Parathyroid adenoma (tissue), 2 donors: ENCODE data around the gene PPME1.

Experiments used
- H2AFZ ChIP-seq: fragments of 300-600 bp; sonication (generic); one replicate; pipeline ENCODE4 v1.7.0; 2017; ENCODE audit warnings: antibody characterized with exemption, mild to moderate bottlenecking
- H3K27ac ChIP-seq: fragments of 300-600 bp; sonication (generic); one replicate; pipeline ENCODE4 v1.7.0; 2017
- H3K27me3 ChIP-seq: fragments of 300-600 bp; sonication (generic); one replicate; pipeline ENCODE4 v1.7.0; 2017; ENCODE audit warnings: low read length; ENCODE audit not compliant: control insufficient read depth, insufficient read depth
- H3K36me3 ChIP-seq: fragments of 300-600 bp; sonication (generic); one replicate; pipeline ENCODE4 v1.7.0; 2017; ENCODE audit warnings: low read length; ENCODE audit not compliant: control insufficient read depth, insufficient read depth
- H3K4me1 ChIP-seq: fragments of 300-600 bp; sonication (generic); one replicate; pipeline ENCODE4 v1.7.0; 2017; ENCODE audit warnings: control low read depth
- H3K4me2 ChIP-seq: fragments of 300-600 bp; sonication (generic); one replicate; pipeline ENCODE4 v1.7.0; 2017; ENCODE audit warnings: low read length
- H3K4me3 ChIP-seq: fragments of 300-600 bp; sonication (generic); one replicate; pipeline ENCODE4 v1.7.0; 2017; ENCODE audit warnings: low read depth, low read length
- H3K79me2 ChIP-seq: fragments of 300-600 bp; sonication (generic); one replicate; pipeline ENCODE4 v1.7.0; 2017; ENCODE audit warnings: control low read depth
- H3K9ac ChIP-seq: fragments of 300-600 bp; sonication (generic); one replicate; pipeline ENCODE4 v1.7.0; 2017; ENCODE audit warnings: mild to moderate bottlenecking
- H3K9me3 ChIP-seq: fragments of 300-600 bp; sonication (generic); one replicate; pipeline ENCODE4 v1.7.0; 2017; ENCODE audit warnings: low read length; ENCODE audit not compliant: control insufficient read depth
- TF ChIP-seq, protein P1 (sequence below): fragments of 300-600 bp; sonication (generic); IDR thresholded peaks from one replicate; pipeline ENCODE4 v1.7.0; 2017; ENCODE audit warnings: antibody characterized with exemption, mild to moderate bottlenecking
- donor health status: primary hyperparathyroidism.

Gene PPME1

DNA sequence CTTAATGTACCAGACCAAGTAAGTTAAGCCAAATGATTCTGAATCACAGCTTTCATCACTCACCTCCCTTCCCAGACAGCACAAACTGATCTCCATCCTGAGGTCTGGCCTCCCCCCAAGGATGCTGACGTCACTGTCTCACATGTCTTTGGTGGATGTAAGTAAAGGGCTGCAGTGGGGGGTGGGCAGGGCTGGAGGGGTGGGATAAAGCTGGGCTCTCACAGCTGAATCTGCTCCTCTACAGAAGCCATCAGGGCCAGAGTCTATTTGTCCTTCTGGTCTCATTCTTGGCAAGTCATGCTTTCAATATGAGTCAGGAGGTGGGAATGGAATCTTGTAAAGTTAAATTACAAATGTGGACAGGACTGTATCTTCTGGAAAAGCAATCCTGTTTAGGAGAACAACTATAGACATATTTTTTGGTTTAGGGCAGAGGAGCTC is 107.7 kb downstream of the PPME1 start:
- Histone ChIP-seq H3K4me1 (no peaks in the 10 kb centered on the region), H3K27ac (no peak overlapping the region), H3K79me2 (no peaks in the 10 kb centered on the region), H3K9ac (no peak overlapping the region), H3K9me3 (no peaks in the 10 kb centered on the region), H3K36me3 (no peaks in the 10 kb centered on the region), H2AFZ (no peak overlapping the region), H3K4me3 (no peak overlapping the region), H3K4me2 (no peak overlapping the region), H3K27me3 (no peaks in the 10 kb centered on the region)
- TF ChIP-seq, protein P1, sequence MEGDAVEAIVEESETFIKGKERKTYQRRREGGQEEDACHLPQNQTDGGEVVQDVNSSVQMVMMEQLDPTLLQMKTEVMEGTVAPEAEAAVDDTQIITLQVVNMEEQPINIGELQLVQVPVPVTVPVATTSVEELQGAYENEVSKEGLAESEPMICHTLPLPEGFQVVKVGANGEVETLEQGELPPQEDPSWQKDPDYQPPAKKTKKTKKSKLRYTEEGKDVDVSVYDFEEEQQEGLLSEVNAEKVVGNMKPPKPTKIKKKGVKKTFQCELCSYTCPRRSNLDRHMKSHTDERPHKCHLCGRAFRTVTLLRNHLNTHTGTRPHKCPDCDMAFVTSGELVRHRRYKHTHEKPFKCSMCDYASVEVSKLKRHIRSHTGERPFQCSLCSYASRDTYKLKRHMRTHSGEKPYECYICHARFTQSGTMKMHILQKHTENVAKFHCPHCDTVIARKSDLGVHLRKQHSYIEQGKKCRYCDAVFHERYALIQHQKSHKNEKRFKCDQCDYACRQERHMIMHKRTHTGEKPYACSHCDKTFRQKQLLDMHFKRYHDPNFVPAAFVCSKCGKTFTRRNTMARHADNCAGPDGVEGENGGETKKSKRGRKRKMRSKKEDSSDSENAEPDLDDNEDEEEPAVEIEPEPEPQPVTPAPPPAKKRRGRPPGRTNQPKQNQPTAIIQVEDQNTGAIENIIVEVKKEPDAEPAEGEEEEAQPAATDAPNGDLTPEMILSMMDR = no peak

DNA sequence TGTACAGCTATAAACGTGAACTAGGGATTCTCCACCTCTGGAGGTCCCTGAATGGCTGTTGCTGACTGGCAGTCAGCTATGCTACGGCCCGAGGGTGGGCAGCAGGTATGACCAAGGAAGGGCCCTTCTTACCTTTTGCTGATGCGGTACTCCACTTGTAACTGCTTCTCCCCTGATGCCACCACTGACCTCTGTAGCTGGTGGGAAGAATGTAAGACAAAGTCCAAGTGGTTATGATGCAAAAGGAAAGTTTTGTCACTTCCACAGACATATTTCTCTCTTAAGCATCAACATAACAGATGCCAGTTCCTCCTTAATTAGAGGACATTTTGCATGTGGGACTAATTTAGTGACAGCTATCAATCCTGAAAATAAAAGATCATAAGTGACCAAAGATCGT is 108.2 kb downstream of the PPME1 start:
- Histone ChIP-seq H3K9me3 (no peaks in the 10 kb centered on the region), H2AFZ (no peak overlapping the region), H3K4me2 (no peak overlapping the region), H3K27ac (no peak overlapping the region), H3K27me3 (no peaks in the 10 kb centered on the region), H3K36me3 (no peaks in the 10 kb centered on the region), H3K4me1 (no peaks in the 10 kb centered on the region), H3K79me2 (no peaks in the 10 kb centered on the region), H3K9ac (no peak overlapping the region), H3K4me3 (no peak overlapping the region)
- TF ChIP-seq, protein P1 = no peak

DNA sequence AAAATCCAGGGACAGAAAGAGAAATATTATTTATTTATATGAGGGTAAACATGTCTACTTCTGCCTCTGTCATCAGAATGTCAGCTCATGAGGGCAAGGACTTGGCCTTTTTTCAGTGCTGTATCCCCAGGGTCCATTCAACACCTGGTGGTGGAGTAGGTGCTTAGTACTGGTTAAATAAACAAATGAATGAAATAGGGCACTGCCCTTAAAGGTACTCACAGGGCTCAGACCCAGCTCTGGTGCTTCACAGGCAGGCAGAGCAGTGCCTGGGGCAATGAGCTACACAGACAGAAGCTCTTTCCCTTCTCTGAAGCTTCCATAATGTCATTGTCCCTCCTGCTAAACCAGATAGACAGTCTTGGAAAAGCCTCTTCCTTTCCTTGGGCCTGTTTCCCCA is 109.4 kb downstream of the PPME1 start:
- H2AFZ ChIP-seq = no peak overlapping the region

DNA sequence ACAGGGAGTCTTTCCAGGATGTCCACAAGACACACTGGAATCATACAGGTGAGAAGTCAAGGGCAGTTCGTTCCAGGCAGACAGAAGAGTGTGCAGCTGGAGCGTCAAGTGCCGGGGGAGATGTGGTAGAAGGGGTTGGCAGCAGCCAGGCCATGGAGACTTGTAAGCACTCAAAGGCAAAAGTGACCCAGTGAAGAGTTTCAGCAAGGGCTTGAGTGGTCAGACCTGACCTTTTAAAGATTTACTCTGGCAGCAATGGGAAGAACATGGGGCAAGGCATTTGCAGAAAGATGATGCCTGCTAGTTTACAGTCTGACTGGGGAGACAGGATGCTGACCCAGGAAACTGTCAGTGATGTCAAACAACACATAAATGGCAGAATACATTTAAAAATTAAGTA is 111.3 kb downstream of the PPME1 start:
- no peaks in the 10 kb centered on the region for H3K27me3 ChIP-seq
- H3K4me3 ChIP-seq = no peak overlapping the region
- no peaks in the 10 kb centered on the region for H3K9me3 ChIP-seq
- no peaks in the 10 kb centered on the region for H3K4me1 ChIP-seq
- no peaks in the 10 kb centered on the region for H3K79me2 ChIP-seq
- H3K4me2 ChIP-seq = no peak overlapping the region
- H3K27ac ChIP-seq = no peak overlapping the region
- TF ChIP-seq, protein P1 = no peak
- no peak overlapping the region for H2AFZ ChIP-seq
- no peak overlapping the region for H3K9ac ChIP-seq
- H3K36me3 ChIP-seq = no peaks in the 10 kb centered on the region

More for the DNA sequence above, 109.4 kb downstream of the PPME1 start:
- Histone ChIP-seq H3K9me3 (no peaks in the 10 kb centered on the region), H3K4me3 (no peak overlapping the region), H3K27me3 (no peaks in the 10 kb centered on the region), H3K27ac (no peak overlapping the region), H3K36me3 (no peaks in the 10 kb centered on the region), H3K9ac (no peak overlapping the region), H3K79me2 (no peaks in the 10 kb centered on the region), H3K4me2 (no peak overlapping the region), H3K4me1 (no peaks in the 10 kb centered on the region)
- TF ChIP-seq, protein P1 = no peak

DNA sequence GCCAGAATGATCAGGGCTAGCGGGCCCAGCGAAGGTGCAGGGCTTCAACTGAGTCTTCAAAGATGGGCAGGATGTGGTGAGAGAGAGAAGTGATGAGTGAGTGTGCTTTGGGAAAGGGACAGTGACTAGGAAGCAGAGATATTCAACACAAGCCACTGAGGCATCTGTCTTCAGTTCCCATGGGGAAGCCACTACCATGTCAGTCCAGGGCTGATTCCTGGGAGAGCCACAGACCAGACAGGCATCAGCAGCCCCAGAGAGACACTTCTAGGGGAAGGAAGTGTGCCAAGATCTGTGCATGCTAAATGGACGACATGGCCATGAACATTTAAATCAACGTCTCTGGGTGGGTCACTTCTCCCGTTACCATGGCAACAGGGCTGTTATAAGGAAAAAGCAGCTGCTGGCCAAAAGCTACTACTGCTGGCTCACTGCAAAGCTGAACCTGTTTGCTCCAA is 111.9 kb downstream of the PPME1 start:
- no peak overlapping the region for H3K9ac ChIP-seq
- H3K79me2 ChIP-seq = no peaks in the 10 kb centered on the region
- TF ChIP-seq, protein P1 = no peak
- H3K27me3 ChIP-seq = no peaks in the 10 kb centered on the region
- no peak overlapping the region for H3K4me3 ChIP-seq
- no peaks in the 10 kb centered on the region for H3K36me3 ChIP-seq
- no peak overlapping the region for H3K27ac ChIP-seq
- H2AFZ ChIP-seq = no peak overlapping the region
- H3K9me3 ChIP-seq = no peaks in the 10 kb centered on the region
- no peak overlapping the region for H3K4me2 ChIP-seq
- no peaks in the 10 kb centered on the region for H3K4me1 ChIP-seq
